Psoas muscle (tissue), 8 donors: ENCODE data around the gene RYR1. TPM values are rescaled to one million over a fixed set of nuclear protein-coding genes. Genes with fewer than 3 reads are reported as not detected.
"Not testable (repeated sequence)": the region's sequence is repeated elsewhere in the genome, so short reads cannot be mapped to it uniquely, and the experiment has no call there.

Source experiments
- ATAC-seq, 4 donors: fragments of 200-7000 bp; cut with Tn5 transposase; one replicate each; pipeline ENCODE4 v1.9.1; 2020; ENCODE audit warnings: moderate library complexity in 3 of 4, mild to moderate bottlenecking in 2 of 4
- DNase-seq, 2 donors: peaks; one replicate each; pipeline ENCODE4 v3.0.0-alpha.2; 2020
- H3K27ac ChIP-seq: fragments of 200-600 bp; one replicate; pipeline ENCODE4 v1.8.0; 2022
- H3K27me3 ChIP-seq, 3 donors: fragments of 200-600 bp in 1 of 3; one replicate each; pipeline versions ENCODE4 v1.6.1 to v1.8.0; 2013 to 2022; ENCODE audit warnings: low read length in 2 of 3, mild to moderate bottlenecking in 2 of 3, moderate library complexity in 1 of 3; ENCODE audit not compliant: insufficient read depth in 3 of 3
- H3K36me3 ChIP-seq, 2 donors: fragments of 200-600 bp in 1 of 2; one replicate each; pipeline versions ENCODE4 v1.6.1 to v1.8.0; 2013 to 2022; ENCODE audit warnings: low read depth in 1 of 2, mild to moderate bottlenecking in 1 of 2, moderate library complexity in 1 of 2; ENCODE audit not compliant: insufficient read depth in 1 of 2
- H3K4me1 ChIP-seq: fragments of 200-600 bp; one replicate; pipeline ENCODE4 v1.8.0; 2022
- H3K4me3 ChIP-seq: fragments of 200-600 bp; one replicate; pipeline ENCODE4 v1.8.0; 2022; ENCODE audit warnings: mild to moderate bottlenecking
- H3K9me3 ChIP-seq: fragments of 200-600 bp; one replicate; pipeline ENCODE4 v1.8.0; 2022
- WGBS, 3 donors: extraction: QIAGEN DNeasy Blood & Tissue Kit; methylation state at CpG; one replicate each; pipeline versions ENCODE4 v1.1.6 to v1.1.7; 2013; 5-methylcytosine and 5-hydroxymethylcytosine counted together
- intact Hi-C, 2 donors: fragments of 100-400 bp; cut with DNase I; formaldehyde crosslinking; loops; one replicate each; pipeline versions ENCODE4 v1.11.0 to v1.14.2; 2022
- polyA plus RNA-seq, 3 donors: library from polyadenylated mRNA; stranded (reverse); fragments of 200-250 nt; gene quantifications; one replicate each; pipeline ENCODE4 v1.2.3, GENCODE V29; 2013
- total RNA-seq, 4 donors: library from RNA; stranded (reverse); fragmentation: NEBNext Ultra II Directional in 2 of 4; extraction: Animal tissue kit (Norgen Biotek cat#: 25700) in 2 of 4; gene quantifications; one replicate each; pipeline versions ENCODE4 v1.2.1 to v1.2.4, GENCODE V29; 2021 to 2023
- TF ChIP-seq, protein P1 (sequence below): fragments of 200-600 bp; IDR thresholded peaks from one replicate; pipeline ENCODE4 v1.8.0; 2022; ENCODE audit warnings: antibody characterized with exemption
- donor health status: healthy with polysubstance abuse.
- donor health status: DM: no; HTN: no; CAD: no; lungs with moderate emphysema.
- donor health status: Bipolar disorder and iron deficiency.
- donor health status: healthy.
- donor health status: DM: yes; HTN: yes; CAD: no.
- donor health status: DM: no; HTN: no; CAD: no.
- donor health status: DM: no; HTN: no; CAD: no.
- donor health status: DM: yes; HTN: yes; CAD: no.

The RYR1 gene
- total and polyA plus RNA-seq, 7 donors, result 56.0 to 1,211 (median 572) TPM

DNA sequence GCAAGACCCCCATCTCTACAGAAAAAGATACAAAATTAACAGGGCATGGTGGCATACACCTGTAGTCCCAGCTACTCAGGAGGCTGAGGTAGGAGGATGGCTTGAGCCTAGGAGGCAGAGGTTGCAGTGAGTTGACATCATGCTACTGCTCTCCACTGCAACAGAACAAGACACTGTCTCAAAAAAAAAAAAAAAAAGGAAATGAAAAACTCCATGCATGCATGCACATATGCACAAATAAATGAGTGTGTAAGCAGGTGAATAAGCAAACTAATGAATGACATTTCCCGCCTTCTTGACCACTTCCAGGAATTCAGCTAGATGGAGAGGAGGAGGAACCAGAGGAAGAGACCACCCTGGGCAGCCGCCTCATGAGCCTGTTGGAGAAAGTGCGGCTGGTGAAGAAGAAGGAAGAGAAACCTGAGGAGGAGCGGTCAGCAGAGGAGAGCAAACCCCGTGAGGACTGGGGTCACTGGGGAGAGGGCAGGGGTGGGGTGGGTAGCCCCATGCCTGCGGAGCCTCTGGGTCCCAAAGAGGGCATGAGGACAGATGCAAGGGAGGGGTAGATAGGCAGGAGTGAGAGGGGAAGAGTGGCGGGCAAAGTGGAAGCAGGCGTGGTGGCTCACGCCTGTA lies 58.8 kb downstream of the RYR1 start:
- intact Hi-C loops, result no loop called here
- 80 to 87% (median 83%) methylated on average over 8 to 9 of the region's 9 CpGs for WGBS, 3 donors

GRCh38 chr19:38494379-38494778 lies 60.9 kb downstream of the RYR1 start:
- peaks cover 0 to 4% (median 0%) of the 10 kb centered on the region in 3 donors for H3K27me3 ChIP-seq
- H3K4me3 ChIP-seq, result no peak overlapping the region
- WGBS, 3 donors, result 89 to 92% (median 91%) methylated on average over 21 of the region's 21 CpGs
- H3K9me3 ChIP-seq, result no peaks in the 10 kb centered on the region
- no peaks in the 10 kb centered on the region for H3K4me1 ChIP-seq
- ATAC-seq (no peak), DNase-seq (no peak)
- intact Hi-C loops, result no loop called here
- no peak overlapping the region for H3K27ac ChIP-seq
- peaks cover 0 to 100% of the 10 kb centered on the region in 2 donors for H3K36me3 ChIP-seq
- TF ChIP-seq, protein P1, sequence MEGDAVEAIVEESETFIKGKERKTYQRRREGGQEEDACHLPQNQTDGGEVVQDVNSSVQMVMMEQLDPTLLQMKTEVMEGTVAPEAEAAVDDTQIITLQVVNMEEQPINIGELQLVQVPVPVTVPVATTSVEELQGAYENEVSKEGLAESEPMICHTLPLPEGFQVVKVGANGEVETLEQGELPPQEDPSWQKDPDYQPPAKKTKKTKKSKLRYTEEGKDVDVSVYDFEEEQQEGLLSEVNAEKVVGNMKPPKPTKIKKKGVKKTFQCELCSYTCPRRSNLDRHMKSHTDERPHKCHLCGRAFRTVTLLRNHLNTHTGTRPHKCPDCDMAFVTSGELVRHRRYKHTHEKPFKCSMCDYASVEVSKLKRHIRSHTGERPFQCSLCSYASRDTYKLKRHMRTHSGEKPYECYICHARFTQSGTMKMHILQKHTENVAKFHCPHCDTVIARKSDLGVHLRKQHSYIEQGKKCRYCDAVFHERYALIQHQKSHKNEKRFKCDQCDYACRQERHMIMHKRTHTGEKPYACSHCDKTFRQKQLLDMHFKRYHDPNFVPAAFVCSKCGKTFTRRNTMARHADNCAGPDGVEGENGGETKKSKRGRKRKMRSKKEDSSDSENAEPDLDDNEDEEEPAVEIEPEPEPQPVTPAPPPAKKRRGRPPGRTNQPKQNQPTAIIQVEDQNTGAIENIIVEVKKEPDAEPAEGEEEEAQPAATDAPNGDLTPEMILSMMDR, result no peak

More for the DNA sequence above, 58.8 kb downstream of the RYR1 start:
- ATAC-seq (no peak), DNase-seq (no peak)
- peaks cover 0 to 100% of the 10 kb centered on the region in 2 donors for H3K36me3 ChIP-seq
- H3K27me3 ChIP-seq, result peaks cover 0 to 4% (median 0%) of the 10 kb centered on the region in 3 donors
- H3K27ac ChIP-seq, result no peak overlapping the region
- H3K4me3 ChIP-seq, result no peak overlapping the region
- no peaks in the 10 kb centered on the region for H3K9me3 ChIP-seq
- TF ChIP-seq, protein P1, result no peak
- no peaks in the 10 kb centered on the region for H3K4me1 ChIP-seq

- H3K27me3 ChIP-seq, H3K27ac ChIP-seq, H3K4me1 ChIP-seq, DNase-seq, ATAC-seq, intact Hi-C loops, H3K9me3 ChIP-seq, H3K4me3 ChIP-seq: not testable (repeated sequence)
- WGBS, 3 donors, result 99 to 100% (median 100%) methylated on average over 2 of the region's 2 CpGs
- H3K36me3 ChIP-seq, result peaks cover 0 to 99% of the 10 kb centered on the region in 2 donors
Measured at GRCh38 chr19:38495375-38495774, 61.9 kb downstream of the RYR1 start.

DNA sequence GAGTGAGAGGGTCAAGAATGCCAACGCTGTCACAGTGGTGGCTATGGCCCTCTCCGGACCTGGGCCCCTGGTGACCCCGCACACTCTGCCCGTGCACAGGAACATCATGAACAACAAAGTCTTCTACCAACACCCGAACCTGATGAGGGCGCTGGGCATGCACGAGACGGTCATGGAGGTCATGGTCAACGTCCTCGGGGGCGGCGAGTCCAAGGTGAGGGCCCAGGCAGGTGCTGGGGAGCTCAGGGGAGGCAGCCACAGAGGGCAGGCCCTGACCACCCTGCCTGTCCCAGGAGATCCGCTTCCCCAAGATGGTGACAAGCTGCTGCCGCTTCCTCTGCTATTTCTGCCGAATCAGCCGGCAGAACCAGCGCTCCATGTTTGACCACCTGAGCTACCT lies 62.6 kb downstream of the RYR1 start:
- TF ChIP-seq, protein P1, result no peak
- no peak overlapping the region for H3K27ac ChIP-seq
- H3K4me3 ChIP-seq, result no peak overlapping the region
- H3K36me3 ChIP-seq, result peaks cover 0 to 99% of the 10 kb centered on the region in 2 donors
- intact Hi-C loops, result no loop called here
- H3K4me1 ChIP-seq, result no peaks in the 10 kb centered on the region
- no peak for DNase-seq
- no peaks in the 10 kb centered on the region for H3K27me3 ChIP-seq
- ATAC-seq, result no peak
- H3K9me3 ChIP-seq, result no peaks in the 10 kb centered on the region
- WGBS, 3 donors, result 91 to 95% (median 93%) methylated on average over 17 of the region's 17 CpGs

GRCh38 chr19:38496603-38497487 lies 63.4 kb downstream of the RYR1 start:
- Histone ChIP-seq H3K9me3 (no peaks in the 10 kb centered on the region), H3K27ac (peak overlapping the region; percentile 30), H3K4me3 (no peak overlapping the region), H3K27me3 (no peaks in the 10 kb centered on the region), H3K4me1 (no peaks in the 10 kb centered on the region), H3K36me3 (peaks cover 0 to 99% of the 10 kb centered on the region in 2 donors)
- ATAC-seq (peak; percentile 11 to 30 (median 13)), DNase-seq (no peak)
- TF ChIP-seq, protein P1, result no peak
- intact Hi-C loops, result no loop called here
- WGBS, 3 donors, result 79 to 85% (median 82%) methylated on average over 28 to 30 of the region's 30 CpGs
